Fibroblast of lung (primary cell): ENCODE results near the gene CNTFR. TPM values are rescaled to one million over a fixed set of nuclear protein-coding genes. Genes with fewer than 3 reads are reported as not detected.

Source experiments
- DNase-seq, 2 donors: peaks; one replicate each; pipeline versions ENCODE4 v3.0.0 to v3.0.0-alpha.2; 2010; ENCODE audit warnings: low read depth in 2 of 2
- H2AFZ ChIP-seq: 2 replicates; pipeline ENCODE4 v1.5.1; 2012; ENCODE audit warnings: low read length, control low read depth, inconsistent platforms
- H3K27ac ChIP-seq: 2 replicates; pipeline ENCODE4 v1.5.1; 2011; ENCODE audit warnings: low read length, control low read depth; ENCODE audit not compliant: insufficient read depth
- H3K27me3 ChIP-seq: 2 replicates; pipeline ENCODE4 v1.5.1; 2011; ENCODE audit warnings: mild to moderate bottlenecking, low read length; ENCODE audit not compliant: control insufficient read depth, insufficient read depth
- H3K36me3 ChIP-seq: 2 replicates; pipeline ENCODE4 v1.5.1; 2011; ENCODE audit warnings: low read length; ENCODE audit not compliant: control insufficient read depth, insufficient read depth
- H3K4me1 ChIP-seq: 2 replicates; pipeline ENCODE4 v1.5.1; 2011; ENCODE audit warnings: low read length; ENCODE audit not compliant: control insufficient read depth, insufficient read depth; ENCODE audit errors: extremely low read depth
- H3K4me2 ChIP-seq: 2 replicates; pipeline ENCODE4 v1.5.1; 2011; ENCODE audit warnings: low read length, control low read depth; ENCODE audit not compliant: insufficient read depth; ENCODE audit errors: extremely low read depth
- H3K4me3 ChIP-seq, 4 experiments: fragments of 200-600 bp in 1 of 4; sonication (generic) in 1 of 4; replicated peaks in 1 of 4; 2 replicates each; pipeline ENCODE4 v1.5.1; 2011 to 2016; ENCODE audit warnings: low read length in 4 of 4, low read depth in 3 of 4, mild to moderate bottlenecking in 3 of 4, control low read depth in 2 of 4, inconsistent platforms in 1 of 4, mixed read lengths in 1 of 4; ENCODE audit not compliant: insufficient read depth in 1 of 4; ENCODE audit errors: control extremely low read depth in 1 of 4
- H3K79me2 ChIP-seq: 2 replicates; pipeline ENCODE4 v1.5.1; 2012; ENCODE audit warnings: mild to moderate bottlenecking, low read length, inconsistent platforms; ENCODE audit not compliant: control insufficient read depth, insufficient read depth
- H3K9ac ChIP-seq: 2 replicates; pipeline ENCODE4 v1.5.1; 2011; ENCODE audit warnings: mild to moderate bottlenecking, low read length, control low read depth; ENCODE audit not compliant: insufficient read depth
- H3K9me3 ChIP-seq: 2 replicates; pipeline ENCODE4 v1.5.1; 2012; ENCODE audit warnings: low read depth, low read length; ENCODE audit not compliant: control insufficient read depth, insufficient read depth
- H4K20me1 ChIP-seq: 2 replicates; pipeline ENCODE4 v1.5.1; 2011; ENCODE audit warnings: low read length; ENCODE audit not compliant: control insufficient read depth, insufficient read depth; ENCODE audit errors: extremely low read depth
- CTCF ChIP-seq, 2 donors: IDR thresholded peaks in 1 of 2; conservative IDR thresholded peaks in 1 of 2; 1 replicate in 1 of 2; 2 replicates in 1 of 2; pipeline ENCODE4 v1.5.1; 2011 to 2012; ENCODE audit warnings: low read length in 2 of 2, control low read depth in 1 of 2, inconsistent platforms in 1 of 2, low read depth in 1 of 2, mild to moderate bottlenecking in 1 of 2
- EZH2 ChIP-seq: IDR thresholded peaks from 2 replicates; pipeline ENCODE4 v1.5.1; 2012; ENCODE audit warnings: low read length, control low read depth, mild to moderate bottlenecking; ENCODE audit errors: missing control alignments
- polyA plus RNA-seq, 2 donors: library from polyadenylated mRNA; depleted of rRNA in 1 of 2; stranded (reverse) in 1 of 2; unstranded in 1 of 2; fragments of >200 nt; gene quantifications; 2 replicates each; pipeline ENCODE4 v1.2.1, GENCODE V29; 2011 to 2012; ENCODE audit warnings: missing spikeins in 1 of 2
- total RNA-seq: library from RNA; depleted of rRNA; stranded (reverse); fragments of >200 nt; gene quantifications from 2 replicates; pipeline ENCODE4 v1.2.1, GENCODE V29; 2014

Gene CNTFR
- total and polyA plus RNA-seq, 2 donors (not counting 1 experiment from before 2014, with no cell fraction given), result not detected

DNA sequence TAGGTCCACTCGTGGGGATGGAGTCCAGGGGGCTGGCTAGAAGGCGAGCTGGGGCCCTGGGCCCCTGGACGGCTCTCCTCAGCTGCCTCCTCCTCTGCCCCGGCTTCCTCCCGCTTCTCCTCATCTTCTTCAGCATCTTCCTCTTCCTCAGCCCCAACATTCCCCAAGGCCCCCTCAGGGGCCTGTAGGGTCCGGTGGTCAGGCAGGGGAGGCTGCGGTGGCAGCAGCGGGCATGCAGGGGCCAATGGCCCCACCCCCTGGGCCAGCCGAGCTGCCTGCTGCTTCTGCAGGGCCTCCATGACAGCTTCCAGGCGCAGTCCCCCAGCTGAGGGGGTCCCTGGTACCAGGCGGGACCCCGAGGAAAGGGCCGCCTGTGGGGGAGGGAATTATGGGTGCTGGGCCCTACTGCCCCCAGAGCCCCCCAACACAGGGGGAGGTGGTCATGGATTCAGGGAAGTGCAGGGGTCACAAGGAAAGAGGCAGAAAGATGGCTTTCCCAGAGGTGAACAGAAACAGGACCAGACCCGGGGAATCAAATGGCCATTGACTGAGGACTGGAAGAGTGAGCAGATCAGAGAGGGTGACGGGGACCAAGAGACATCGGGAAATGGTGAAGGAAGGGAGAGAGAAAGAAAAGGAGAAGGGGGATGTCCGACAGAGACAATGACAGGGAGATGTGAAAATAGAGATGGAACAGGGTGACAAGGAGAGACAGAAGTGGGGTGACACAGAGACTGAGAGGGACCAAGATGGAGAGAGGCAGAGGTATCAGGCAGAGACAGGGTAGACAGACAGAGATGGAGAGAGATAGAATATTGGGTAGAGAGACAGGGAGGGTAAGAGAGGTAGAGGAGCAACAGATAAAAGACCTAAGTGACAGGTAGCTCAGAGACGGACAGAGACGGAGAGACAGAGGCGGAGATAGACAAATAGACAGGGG lies 38.5 kb upstream of the CNTFR start:
- Histone ChIP-seq H3K27ac (no peak overlapping the region), H2AFZ (no peak overlapping the region), H4K20me1 (no peaks in the 10 kb centered on the region), H3K9ac (no peak overlapping the region), H3K79me2 (no peaks in the 10 kb centered on the region), H3K4me2 (peak overlapping the region; percentile 58), H3K36me3 (no peaks in the 10 kb centered on the region), H3K4me3 (peak overlapping the region in 1 of 4 experiments; percentile 44), H3K4me1 (no peaks in the 10 kb centered on the region), H3K9me3 (no peaks in the 10 kb centered on the region), H3K27me3 (peaks cover 65% of the 10 kb centered on the region)
- peak; percentile 100 for TF ChIP-seq EZH2
- no peak for TF ChIP-seq CTCF (conservative IDR thresholded peaks at IDR 0.05 in 1 of 2, IDR thresholded peaks at IDR 0.05 in 1 of 2; ENCODE audit: low read depth in 1 of 2, low read length in 2 of 2)
- DNase-seq, result no peak

DNA sequence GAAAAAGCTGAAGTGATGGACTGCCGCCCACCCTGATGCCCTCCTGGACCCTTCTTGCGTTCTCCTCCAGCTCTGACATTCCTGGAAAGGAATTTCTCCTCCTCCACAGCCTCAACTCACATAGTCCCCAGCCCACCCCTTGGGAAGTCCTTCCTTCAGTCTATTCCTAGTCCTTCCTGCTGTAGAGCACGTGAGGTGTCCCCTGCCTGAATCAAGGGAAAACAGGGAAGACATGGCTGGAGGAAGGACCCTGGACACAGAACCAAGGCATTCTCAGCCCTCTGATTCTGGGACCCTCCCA lies 35.6 kb upstream of the CNTFR start:
- Histone ChIP-seq H3K27ac (no peak overlapping the region), H3K79me2 (no peaks in the 10 kb centered on the region), H3K4me1 (no peaks in the 10 kb centered on the region), H3K4me3 (no peak overlapping the region), H3K36me3 (no peaks in the 10 kb centered on the region), H3K4me2 (no peak overlapping the region), H2AFZ (no peak overlapping the region), H3K27me3 (peaks cover 65% of the 10 kb centered on the region), H3K9ac (no peak overlapping the region), H4K20me1 (no peaks in the 10 kb centered on the region), H3K9me3 (no peaks in the 10 kb centered on the region)
- peak; percentile 51 for TF ChIP-seq EZH2
- TF ChIP-seq CTCF (conservative IDR thresholded peaks at IDR 0.05 in 1 of 2, IDR thresholded peaks at IDR 0.05 in 1 of 2; ENCODE audit: low read depth in 1 of 2, low read length in 2 of 2), result no peak
- no peak for DNase-seq

DNA sequence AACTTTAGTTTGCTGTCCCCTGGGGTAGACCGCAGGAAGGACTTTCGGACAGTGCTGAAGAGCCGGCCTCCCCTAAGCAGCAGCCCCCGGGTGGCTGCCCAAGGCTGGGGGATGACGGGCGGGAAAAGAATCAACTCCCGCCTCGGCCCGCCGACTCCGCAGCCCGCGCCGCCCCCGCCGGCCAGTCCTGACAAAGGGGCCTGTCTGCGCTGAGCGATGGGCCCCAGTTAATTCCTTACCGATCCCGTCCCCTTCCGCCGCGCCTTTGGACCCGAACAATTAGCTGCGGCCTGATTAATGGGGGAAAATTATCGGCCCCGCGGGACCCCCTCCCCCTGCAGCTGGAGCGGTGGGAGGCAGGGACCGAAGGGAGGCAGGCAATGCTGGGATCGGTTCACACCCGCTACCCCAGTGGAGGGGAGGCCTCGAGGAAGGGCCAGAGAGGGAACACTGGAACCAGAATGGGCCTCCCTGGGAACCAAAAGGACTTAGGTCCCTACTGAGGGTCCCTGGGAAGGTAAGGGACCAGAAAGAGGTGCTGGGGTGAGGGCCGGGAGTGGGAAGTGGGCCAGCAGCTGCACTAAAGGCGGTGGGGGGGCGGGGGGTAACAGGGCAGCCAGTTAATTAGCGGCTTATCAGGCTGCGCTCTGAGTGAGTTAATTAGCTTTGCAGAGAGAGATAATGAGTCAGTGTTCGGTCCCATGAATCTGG lies 35.1 kb upstream of the CNTFR start:
- H3K27ac ChIP-seq, result no peak overlapping the region
- H3K79me2 ChIP-seq, result peaks cover 5% of the 10 kb centered on the region
- H3K4me2 ChIP-seq, result no peak overlapping the region
- peaks cover 65% of the 10 kb centered on the region for H3K27me3 ChIP-seq
- no peaks in the 10 kb centered on the region for H3K9me3 ChIP-seq
- TF ChIP-seq CTCF (conservative IDR thresholded peaks at IDR 0.05 in 1 of 2, IDR thresholded peaks at IDR 0.05 in 1 of 2; ENCODE audit: low read depth in 1 of 2, low read length in 2 of 2) (no peak), EZH2 (peak; percentile 20)
- no peak overlapping the region for H2AFZ ChIP-seq
- no peaks in the 10 kb centered on the region for H3K4me1 ChIP-seq
- no peak overlapping the region for H3K9ac ChIP-seq
- no peak overlapping the region for H3K4me3 ChIP-seq
- no peaks in the 10 kb centered on the region for H3K36me3 ChIP-seq
- DNase-seq, result no peak
- H4K20me1 ChIP-seq, result no peaks in the 10 kb centered on the region
